Measurements from ENCODE around the gene MPP1. TPM values are rescaled to one million over a fixed set of nuclear protein-coding genes. Genes with fewer than 3 reads are reported as not detected.

Gene MPP1
- total and polyA plus RNA-seq, 2 of the 8 experiments (the other 6 are each of a cell fraction or from before 2014, with no cell fraction given) = 7.6 to 13.4 TPM

DNA sequence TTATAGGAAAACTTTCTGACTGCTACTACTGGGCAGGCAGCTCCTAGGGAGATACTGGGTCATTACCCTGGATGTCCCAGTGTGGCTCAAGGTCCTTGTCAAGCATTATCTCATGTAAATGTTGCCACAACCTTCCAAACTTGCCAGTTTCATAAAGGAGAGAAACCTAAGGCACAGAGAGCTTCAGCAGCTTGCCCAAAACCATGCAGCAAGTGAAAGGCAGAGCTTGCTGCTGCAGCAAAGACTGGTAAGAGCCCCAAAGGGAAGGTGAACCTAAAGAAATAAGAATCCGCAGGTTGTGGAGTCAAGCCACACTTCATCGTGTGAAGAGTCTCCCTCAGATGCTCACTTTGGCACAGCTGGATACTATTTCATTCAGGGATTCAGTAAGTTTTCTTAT is 2.3 kb downstream of the MPP1 start:
- DNase-seq (ENCODE audit: low read depth in 1 of 2, low spot score in 2 of 2) (no peak), FAIRE-seq (no peak)
- Histone ChIP-seq H2AFZ (ENCODE audit: low read length) (no peak overlapping the region), H3K79me1 (ENCODE audit: low read depth, low read length) (no peaks in the 10 kb centered on the region), H3K4me2 (ENCODE audit: insufficient read depth in 1 of 2, low read depth in 2 of 2, low read length in 2 of 2) (no peak overlapping the region), H2BK12ac (ENCODE audit: low read depth, low read length) (no peak overlapping the region), H2BK5ac (ENCODE audit: low read depth, low read length) (no peak overlapping the region), H3K27me3 (replicated peaks in 1 of 4; ENCODE audit: control insufficient read depth in 3 of 4, extremely low read depth in 1 of 4, insufficient read depth in 3 of 4, low read length in 3 of 4) (peaks cover 0 to 27% (median 19%) of the 10 kb centered on the region in 4 experiments; a peak in 6 of 7 replicates), H3K79me2 (ENCODE audit: control insufficient read depth in 1 of 2, insufficient read depth in 2 of 2, low read length in 2 of 2) (no peaks in the 10 kb centered on the region), H3K4me1 (replicated peaks in 1 of 4; ENCODE audit: control insufficient read depth in 3 of 4, insufficient read depth in 4 of 4, low read length in 3 of 4) (peaks cover 0 to 8% (median 6%) of the 10 kb centered on the region in 4 experiments; a peak in 5 of 7 replicates), H3K27ac (ENCODE audit: low read depth, low read length) (no peak overlapping the region), H2AK5ac (ENCODE audit: low read depth, low read length) (no peak overlapping the region), H3K14ac (ENCODE audit: insufficient read length) (no peak overlapping the region), H4K91ac (replicated peaks; ENCODE audit: insufficient read length, low read length) (no peak overlapping the region), H3K18ac (ENCODE audit: extremely low read depth, low read length) (no peak overlapping the region), H2BK20ac (ENCODE audit: low read length) (no peak overlapping the region), H4K5ac (ENCODE audit: insufficient read length, low read depth, low read length) (no peak overlapping the region), H3K36me3 (ENCODE audit: control insufficient read depth in 2 of 4, insufficient read depth in 4 of 4, low read length in 3 of 4) (no peaks in the 10 kb centered on the region), H3K9me3 (ENCODE audit: insufficient read depth in 2 of 2, low read depth in 1 of 2, low read length in 1 of 2) (no peaks in the 10 kb centered on the region; a peak in 1 of 4 replicates), H2BK120ac (replicated peaks; ENCODE audit: low read depth, low read length) (no peak overlapping the region), H3K4ac (replicated peaks; ENCODE audit: insufficient read length, low read depth, low read length) (no peak overlapping the region), H4K20me1 (replicated peaks in 1 of 2; ENCODE audit: control insufficient read depth in 1 of 2, insufficient read depth in 2 of 2, low read length in 2 of 2) (peaks cover 0 to 3% of the 10 kb centered on the region in 2 experiments), H3K56ac (replicated peaks; ENCODE audit: insufficient read length, low read depth, low read length) (no peak overlapping the region), H3K9ac (replicated peaks in 1 of 4; ENCODE audit: extremely low read depth in 1 of 4, low read depth in 3 of 4, low read length in 3 of 4) (no peak overlapping the region), H2BK15ac (ENCODE audit: low read length) (no peak overlapping the region), H3K23ac (ENCODE audit: insufficient read length) (no peak overlapping the region), H4K8ac (ENCODE audit: extremely low read depth, insufficient read depth, low read length) (no peak overlapping the region), H3K23me2 (ENCODE audit: low read depth, low read length) (peaks cover 2% of the 10 kb centered on the region; the same call in 1 of the 2 replicates), H3K4me3 (ENCODE audit: extremely low read depth in 1 of 4, insufficient read depth in 2 of 4, low read depth in 3 of 4, low read length in 4 of 4) (no peak overlapping the region)
- 93% methylated on average over 2 of the region's 2 CpGs; no CpG with 5 or more reads in 1 of the 2 experiments for WGBS, 2 experiments (ENCODE audit: extremely low coverage in 1 of 2, insufficient coverage in 1 of 2, insufficient read length in 1 of 2, insufficient replicate concordance in 2 of 2, low coverage in 1 of 2, low lambda C conversion rate in 2 of 2, missing lambda C conversion rate in 1 of 2)
- TF ChIP-seq EGR1 (IDR thresholded peaks at IDR 0.05; ENCODE audit: borderline replicate concordance, low read depth, low read length) (no peak), RXRA (IDR thresholded peaks at IDR 0.05; ENCODE audit: insufficient read depth, low read depth, low read length) (no peak), TAF7 (optimal IDR thresholded peaks at IDR 0.05; ENCODE audit: borderline replicate concordance, low read depth, low read length) (no peak), CHD2 (IDR thresholded peaks at IDR 0.05; ENCODE audit: low read length) (no peak), SIRT6 (IDR thresholded peaks at IDR 0.05; ENCODE audit: low read length) (no peak), POLR2A (IDR thresholded peaks at IDR 0.05; ENCODE audit: control extremely low read depth in 1 of 2, low read depth in 2 of 2, low read length in 2 of 2) (no peak), EZH2 (IDR thresholded peaks at IDR 0.05; ENCODE audit: low read depth, low read length, severe bottlenecking) (no peak), HDAC2 (IDR thresholded peaks at IDR 0.05; ENCODE audit: borderline replicate concordance in 1 of 2, low read depth in 2 of 2, low read length in 2 of 2) (no peak), GTF2F1 (IDR thresholded peaks at IDR 0.05; ENCODE audit: borderline replicate concordance, low read depth, low read length) (no peak)
- CTCF ChIA-PET (ENCODE audit: partially characterized antibody) = no interaction called here
- POLR2A ChIA-PET (ENCODE audit: partially characterized antibody) = interaction anchor here (1.5 kb wide), 1 partner anchor 27 kb away, joined by 4 read pairs; no protein-coding TSS in a partner anchor

Data from H1 (cell line).